ENCODE results near the gene ARHGAP32. TPM values are rescaled to one million over a fixed set of nuclear protein-coding genes. Genes with fewer than 3 reads are reported as not detected.

The ARHGAP32 gene
- total RNA-seq, 1 experiment from 2014 or later = 27.8 TPM

GRCh38 chr11:128957202-128957482 is 235.0 kb downstream of the ARHGAP32 start:
- H3K27ac ChIP-seq (ENCODE audit: low read depth, low read length) = no peak overlapping the region
- intact Hi-C loops (cut with micrococcal nuclease) = loop anchor here (5.0 to 10.0 kb wide), 2 partner anchors 782 to 925 kb away; no protein-coding TSS in a partner anchor
- BruUV-seq (replicated peaks) = no TSS peak

GRCh38 chr11:128956401-128957201 is 235.5 kb downstream of the ARHGAP32 start:
- no peak for TF ChIP-seq ZBTB33 (IDR thresholded peaks at IDR 0.05; ENCODE audit: extremely low read depth, insufficient replicate concordance, low read length)
- peak; percentile 58 to 95 (median 76) for TF ChIP-seq CTCF (IDR thresholded peaks at IDR 0.05 in 2 of 3, conservative IDR thresholded peaks at IDR 0.05 in 1 of 3; ENCODE audit: borderline replicate concordance in 1 of 3, insufficient read depth in 1 of 3, low read depth in 2 of 3, low read length in 2 of 3)
- TF ChIP-seq RAD21 (IDR thresholded peaks at IDR 0.05; ENCODE audit: low read depth) = peak; percentile 94
- no peaks in the 10 kb centered on the region for H3K27me3 ChIP-seq (ENCODE audit: insufficient read depth, low read length)
- no peak overlapping the region for H2AFZ ChIP-seq (ENCODE audit: low read depth, low read length, poor library complexity, severe bottlenecking)
- no peaks in the 10 kb centered on the region for H3K9me2 ChIP-seq (ENCODE audit: insufficient read depth)
- H3K4me2 ChIP-seq (ENCODE audit: low read length) = no peak overlapping the region
- peak; percentile 94 for ATAC-seq
- no peak overlapping the region for H3K9ac ChIP-seq (ENCODE audit: low read length)
- peak; percentile 73 for DNase-seq (ENCODE audit: low read depth, low spot score)
- intact Hi-C loops (cut with micrococcal nuclease) = loop anchor here (1.0 to 10.0 kb wide), 4 partner anchors 48 to 924 kb away; no protein-coding TSS in a partner anchor
- CTCF ChIA-PET = interaction anchor here (0.6 to 2.5 kb wide), 16 partner anchors 9 to 784 kb away, joined by 3 to 213 read pairs (median 6); partner anchors contain the start of gene KCNJ5
- POLR2A ChIA-PET = interaction anchor here (0.7 to 1.5 kb wide), 4 partner anchors 66 to 375 kb away, joined by 3 to 6 read pairs (median 4); no protein-coding TSS in a partner anchor
- RAD21 ChIA-PET (ENCODE audit: low non-redundant PET in 1 of 2, low total read pairs in 2 of 2, uncharacterized antibody in 2 of 2, unreplicated experiment in 2 of 2) = interaction anchor here (1.3 to 1.7 kb wide), 6 partner anchors 64 to 72 kb away, joined by 3 to 22 read pairs (median 10); no protein-coding TSS in a partner anchor
- no peaks in the 10 kb centered on the region for H3K79me2 ChIP-seq (ENCODE audit: insufficient read depth, low read length)
- H3K4me3 ChIP-seq (replicated peaks in 1 of 2; ENCODE audit: low read depth in 1 of 2, low read length in 2 of 2) = no peak overlapping the region
- H3K27ac ChIP-seq (ENCODE audit: low read depth, low read length) = no peak overlapping the region
- BruUV-seq (replicated peaks) = no TSS peak
- no peaks in the 10 kb centered on the region for H3K4me1 ChIP-seq (ENCODE audit: control insufficient read depth in 1 of 2, insufficient read depth in 2 of 2, low read length in 2 of 2)
- H3K9me3 ChIP-seq (ENCODE audit: control insufficient read depth in 1 of 2, insufficient read depth in 1 of 2, low read depth in 1 of 2, low read length in 2 of 2) = no peaks in the 10 kb centered on the region
- no peaks in the 10 kb centered on the region for H4K20me1 ChIP-seq (ENCODE audit: insufficient read depth)
- no peaks in the 10 kb centered on the region for H3K36me3 ChIP-seq (ENCODE audit: control insufficient read depth in 1 of 2, insufficient read depth in 2 of 2, low read length in 2 of 2)

More at GRCh38 chr11:128957202-128957482, 235.0 kb downstream of the ARHGAP32 start:
- Histone ChIP-seq H4K20me1 (ENCODE audit: insufficient read depth) (no peaks in the 10 kb centered on the region), H3K4me1 (ENCODE audit: control insufficient read depth in 1 of 2, insufficient read depth in 2 of 2, low read length in 2 of 2) (no peaks in the 10 kb centered on the region), H3K79me2 (ENCODE audit: insufficient read depth, low read length) (no peaks in the 10 kb centered on the region), H3K4me2 (ENCODE audit: low read length) (no peak overlapping the region), H3K9me3 (ENCODE audit: control insufficient read depth in 1 of 2, insufficient read depth in 1 of 2, low read depth in 1 of 2, low read length in 2 of 2) (no peaks in the 10 kb centered on the region), H3K27me3 (ENCODE audit: insufficient read depth, low read length) (no peaks in the 10 kb centered on the region), H2AFZ (ENCODE audit: low read depth, low read length, poor library complexity, severe bottlenecking) (no peak overlapping the region), H3K9me2 (ENCODE audit: insufficient read depth) (no peaks in the 10 kb centered on the region), H3K9ac (ENCODE audit: low read length) (no peak overlapping the region), H3K4me3 (replicated peaks in 1 of 2; ENCODE audit: low read depth in 1 of 2, low read length in 2 of 2) (no peak overlapping the region), H3K36me3 (ENCODE audit: control insufficient read depth in 1 of 2, insufficient read depth in 2 of 2, low read length in 2 of 2) (no peaks in the 10 kb centered on the region)
- TF ChIP-seq ELF1 (IDR thresholded peaks at IDR 0.05; ENCODE audit: borderline replicate concordance, low read depth) = no peak
- no peak for TF ChIP-seq SRF (IDR thresholded peaks at IDR 0.05; ENCODE audit: low read depth)
- TF ChIP-seq FOSL1 (IDR thresholded peaks at IDR 0.05; ENCODE audit: low read depth) = no peak
- TF ChIP-seq MAX (IDR thresholded peaks at IDR 0.05) = no peak
- no peak for TF ChIP-seq RAD21 (IDR thresholded peaks at IDR 0.05; ENCODE audit: low read depth)
- TF ChIP-seq CEBPB (IDR thresholded peaks at IDR 0.05; ENCODE audit: low read depth) = no peak
- no peak for TF ChIP-seq ZFX (IDR thresholded peaks at IDR 0.05)
- no peak for TF ChIP-seq CBX3 (IDR thresholded peaks at IDR 0.05; ENCODE audit: low read depth)
- TF ChIP-seq POLR2A (IDR thresholded peaks at IDR 0.05; ENCODE audit: borderline replicate concordance, extremely low read depth, insufficient read depth, insufficient read length) = no peak
- TF ChIP-seq TCF7L2 (IDR thresholded peaks at IDR 0.05; ENCODE audit: borderline replicate concordance, extremely low read depth, insufficient read depth, insufficient read length) = no peak
- RAD21 ChIA-PET (ENCODE audit: low non-redundant PET in 1 of 2, low total read pairs in 2 of 2, uncharacterized antibody in 2 of 2, unreplicated experiment in 2 of 2) = interaction anchor here (1.3 to 1.7 kb wide), 6 partner anchors 64 to 72 kb away, joined by 3 to 22 read pairs (median 10); no protein-coding TSS in a partner anchor
- DNase-seq (ENCODE audit: low read depth, low spot score) (no peak), ATAC-seq (no peak)
- POLR2A ChIA-PET = interaction anchor here (1.2 to 1.5 kb wide), 2 partner anchors 71 to 375 kb away, joined by 5 to 6 read pairs; no protein-coding TSS in a partner anchor
- CTCF ChIA-PET = interaction anchor here (1.1 to 2.5 kb wide), 9 partner anchors 9 to 785 kb away, joined by 3 to 213 read pairs (median 10); partner anchors contain the start of gene KCNJ5
